ENCODE results near the gene C3.

Gene C3

DNA sequence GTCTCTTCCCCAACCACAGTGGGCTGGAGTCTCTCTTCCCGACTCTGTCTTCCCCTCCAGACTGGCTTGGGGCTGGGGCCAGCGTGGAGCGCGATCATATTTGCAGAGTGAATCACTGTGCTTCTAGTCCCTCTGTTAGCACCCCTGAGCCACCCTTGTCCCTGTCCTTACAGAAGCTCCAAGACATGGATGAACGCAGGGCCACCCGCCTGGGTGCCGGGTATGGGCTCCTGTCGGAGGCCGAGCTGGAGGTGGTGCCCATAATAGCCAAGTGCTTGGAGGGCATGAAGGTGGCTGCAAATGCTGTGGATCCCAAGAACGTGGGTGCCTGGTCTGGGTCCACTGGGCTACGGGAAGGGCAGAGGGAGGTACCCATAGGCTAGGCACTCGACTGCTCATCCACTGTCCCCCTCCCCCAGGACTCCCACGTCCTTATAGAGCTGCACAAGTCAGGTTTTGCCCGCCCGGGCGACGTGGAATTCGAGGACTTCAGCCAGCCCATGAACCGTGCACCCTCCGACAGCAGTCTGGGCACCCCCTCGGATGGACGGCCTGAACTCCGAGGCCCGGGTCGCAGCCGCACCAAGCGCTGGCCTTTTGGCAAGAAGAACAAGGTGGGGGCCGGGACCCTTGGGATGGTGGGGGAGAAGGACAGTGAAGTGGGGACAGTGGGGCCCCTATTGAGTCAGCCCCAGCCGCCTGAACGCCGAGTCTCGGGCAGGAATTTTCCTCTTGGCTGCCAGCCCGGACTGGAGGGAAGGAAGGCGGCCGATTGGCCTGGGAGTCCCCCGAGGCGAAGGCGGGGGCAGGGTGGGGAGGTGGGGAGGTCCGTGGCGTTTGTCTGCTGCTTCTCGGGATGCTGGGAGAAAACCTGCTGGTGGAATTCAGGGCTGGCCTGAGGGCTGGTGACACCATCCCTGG, 24.2 kb upstream of the C3 start:
- peak; percentile 88 for DNase-seq (ENCODE audit: low spot score)

DNA sequence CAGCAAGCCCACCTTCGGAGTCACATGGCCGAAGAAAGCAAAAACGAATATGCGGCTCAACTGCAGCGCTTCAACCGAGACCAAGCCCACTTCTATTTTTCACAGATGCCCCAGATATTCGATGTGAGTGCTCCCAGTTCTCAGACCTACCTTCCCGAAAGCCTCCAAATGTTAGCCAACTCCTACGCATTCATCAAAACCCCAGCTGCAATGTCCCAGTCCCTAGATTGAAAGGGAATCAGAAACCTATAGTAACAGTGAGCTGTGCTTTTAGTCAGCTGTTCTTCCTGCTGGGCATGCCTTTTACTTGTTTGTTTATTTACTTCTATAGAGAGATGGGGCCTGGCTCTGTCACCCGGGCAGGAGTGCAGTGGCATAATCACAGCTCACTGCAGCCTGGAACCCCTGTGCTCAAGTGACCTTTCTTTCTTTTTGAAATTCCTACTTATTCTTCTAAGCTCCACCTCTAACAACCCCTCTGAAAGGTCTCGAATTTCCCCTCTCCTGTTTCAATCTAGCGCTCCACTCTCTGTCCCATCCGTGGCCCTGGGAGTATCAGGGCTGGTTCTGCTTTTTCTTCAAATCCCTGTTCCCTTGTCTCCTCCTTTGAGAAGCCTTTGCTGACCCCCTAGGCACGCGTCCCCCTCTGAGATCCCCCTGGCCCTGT, 23.4 kb upstream of the C3 start:
- DNase-seq (ENCODE audit: low spot score): no peak

GRCh38 chr19:6743066-6743465, 22.6 kb upstream of the C3 start:
- DNase-seq (ENCODE audit: low spot score): no peak

GRCh38 chr19:6740589-6741343, 20.3 kb upstream of the C3 start:
- DNase-seq (ENCODE audit: low spot score): peak; percentile 67

DNA sequence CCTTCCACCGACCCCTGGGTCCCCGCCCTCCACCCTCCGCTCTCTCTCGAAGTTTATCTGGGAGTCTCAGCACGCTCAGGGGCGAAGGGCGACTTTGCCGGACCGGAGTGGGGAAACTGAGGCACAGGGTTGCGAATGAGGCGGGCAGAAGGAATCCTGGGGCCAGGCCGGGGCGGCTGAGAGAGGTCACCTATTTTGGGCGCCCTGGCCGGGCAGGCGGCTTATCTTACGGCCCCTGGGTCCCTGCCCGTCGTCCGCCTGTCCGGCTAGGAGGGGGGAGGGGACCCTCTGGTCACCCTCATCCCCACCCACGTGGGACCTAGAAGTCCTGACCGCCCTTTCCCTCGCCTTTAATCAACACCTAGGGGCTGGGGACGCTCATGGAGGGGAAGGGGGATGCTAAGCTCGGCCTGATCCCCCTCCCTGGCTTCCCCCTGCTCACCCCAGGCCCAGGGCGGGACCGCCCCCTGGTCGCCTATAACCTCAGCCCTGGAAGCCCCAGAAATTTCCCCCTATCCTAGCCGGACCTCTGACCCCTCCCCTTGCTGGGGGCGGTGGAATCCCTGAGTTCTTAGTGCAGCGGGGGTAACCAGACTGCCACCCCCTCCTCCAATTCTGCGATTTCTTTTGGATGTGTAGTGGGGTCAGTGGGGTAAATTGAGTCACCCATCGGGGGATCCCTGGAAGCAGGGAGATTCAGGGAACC, 19.6 kb upstream of the C3 start:
- DNase-seq (ENCODE audit: low spot score): no peak

GRCh38 chr19:6739390-6739882, 19.0 kb upstream of the C3 start, which contains the start of gene TRIP10:
TSS of gene TRIP10 (plus strand) at chr19:6739680. CDS start at chr19:6739762, 82 bp downstream.
- DNase-seq (ENCODE audit: low spot score): peak; percentile 91

GRCh38 chr19:6738787-6739389, 18.4 kb upstream of the C3 start:
- peak; percentile 70 for DNase-seq (ENCODE audit: low spot score)

DNA sequence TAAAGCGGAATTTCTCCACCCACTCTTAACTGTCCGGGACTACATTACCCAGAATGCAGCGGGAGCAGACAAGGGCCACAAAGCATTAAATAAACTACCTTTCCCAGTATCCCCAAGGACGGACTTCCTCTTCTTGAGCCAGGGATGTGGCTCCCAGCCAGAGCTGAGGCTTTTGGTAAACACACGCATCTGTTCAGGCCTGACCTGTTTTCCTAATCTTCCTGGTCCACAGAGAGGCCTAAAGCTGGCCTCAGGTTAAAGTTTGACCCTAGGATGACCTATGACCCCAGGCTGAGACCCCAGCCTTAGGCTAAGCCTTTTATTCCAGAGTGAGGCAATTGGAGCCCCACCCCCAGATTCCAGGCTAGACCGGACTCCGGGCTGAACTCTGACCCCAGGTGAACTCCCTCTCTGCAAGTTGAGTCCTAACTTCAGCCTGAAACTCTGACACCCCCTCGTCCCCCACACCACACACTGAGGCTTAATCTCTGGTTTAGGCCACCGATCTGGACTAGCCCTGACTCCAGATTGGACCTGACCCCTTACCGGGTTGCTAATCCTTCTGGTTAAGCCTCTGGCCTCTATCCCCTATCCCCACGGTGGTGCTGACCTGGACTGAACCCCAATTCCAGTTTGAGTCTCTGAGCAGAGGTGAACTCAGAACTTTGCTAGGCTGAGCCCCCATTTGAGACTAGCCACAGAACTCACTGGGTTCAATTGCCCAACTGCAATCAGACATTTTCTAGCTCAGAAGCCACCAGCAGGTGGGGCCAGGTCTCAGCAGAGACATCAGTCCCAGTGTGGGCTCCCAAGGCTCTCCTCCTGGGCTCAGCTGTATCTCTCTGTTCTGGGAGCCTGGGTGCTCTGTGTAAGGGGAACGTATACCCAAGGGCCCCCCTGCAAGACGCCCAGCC, 17.7 kb upstream of the C3 start:
- no peak for DNase-seq (ENCODE audit: low spot score)

DNA sequence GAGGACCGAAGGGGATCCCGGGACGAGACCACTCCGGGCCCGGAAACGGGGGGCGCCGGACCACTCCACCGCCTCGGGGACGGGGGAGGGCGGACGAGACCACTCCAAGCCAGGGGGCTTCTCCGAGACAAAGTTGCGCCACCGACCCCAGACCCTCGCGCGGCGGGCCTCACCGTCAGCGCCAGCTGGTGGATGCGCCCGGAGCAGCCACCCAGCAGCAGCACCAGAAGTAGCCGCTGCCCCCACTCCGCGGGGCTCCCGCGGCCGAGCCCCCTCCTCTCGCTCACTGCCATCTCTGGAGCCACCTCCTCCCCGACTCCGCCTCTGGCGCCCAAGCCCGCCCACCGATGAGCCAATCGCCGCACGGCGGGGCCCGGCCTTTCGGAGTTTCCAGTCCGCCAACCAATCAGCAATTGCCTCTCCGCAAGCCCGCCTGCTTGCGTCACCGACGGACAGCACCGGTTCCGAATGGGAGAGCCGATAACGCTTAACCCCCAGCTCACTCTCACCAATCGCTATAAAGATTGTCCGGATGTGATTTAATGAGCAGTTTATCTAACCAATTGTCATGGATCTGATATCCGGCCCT, 16.9 kb upstream of the C3 start, which contains the start of gene GPR108:
Gene GPR108 (minus strand): TSS at position 297 of the 589 bp plus-strand sequence. CDS start 4 bp downstream, at position 293.
- DNase-seq (ENCODE audit: low spot score): peak; percentile 98

DNA sequence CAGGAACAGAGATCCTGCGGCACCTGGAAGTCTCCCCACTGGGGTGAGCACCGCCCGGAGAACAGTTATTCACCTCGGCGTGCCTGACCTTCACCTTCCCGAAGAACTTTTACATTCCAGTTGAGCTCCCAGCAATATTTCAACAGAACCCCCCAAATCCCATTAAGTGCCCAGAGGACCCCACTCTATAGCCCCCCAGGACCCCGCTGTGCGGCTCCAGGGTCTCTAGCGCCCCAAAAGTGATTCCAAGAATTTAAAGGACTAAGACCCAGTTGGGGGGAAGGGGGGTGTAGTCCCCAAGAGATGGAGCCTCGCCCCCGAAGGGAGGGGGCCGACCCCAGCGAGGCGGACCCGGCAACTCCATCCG, 16.4 kb upstream of the C3 start:
- DNase-seq (ENCODE audit: low spot score): no peak

- peak; percentile 75 for DNase-seq (ENCODE audit: low spot score)
Observed at GRCh38 chr19:6736169-6736916, 15.9 kb upstream of the C3 start.

GRCh38 chr19:6735181-6735911, 14.9 kb upstream of the C3 start:
- no peak for DNase-seq (ENCODE audit: low spot score)

- DNase-seq (ENCODE audit: low spot score): no peak
Observed at GRCh38 chr19:6734096-6734696, 13.7 kb upstream of the C3 start.

GRCh38 chr19:6733338-6734095, 13.1 kb upstream of the C3 start:
- DNase-seq (ENCODE audit: low spot score): no peak

DNA sequence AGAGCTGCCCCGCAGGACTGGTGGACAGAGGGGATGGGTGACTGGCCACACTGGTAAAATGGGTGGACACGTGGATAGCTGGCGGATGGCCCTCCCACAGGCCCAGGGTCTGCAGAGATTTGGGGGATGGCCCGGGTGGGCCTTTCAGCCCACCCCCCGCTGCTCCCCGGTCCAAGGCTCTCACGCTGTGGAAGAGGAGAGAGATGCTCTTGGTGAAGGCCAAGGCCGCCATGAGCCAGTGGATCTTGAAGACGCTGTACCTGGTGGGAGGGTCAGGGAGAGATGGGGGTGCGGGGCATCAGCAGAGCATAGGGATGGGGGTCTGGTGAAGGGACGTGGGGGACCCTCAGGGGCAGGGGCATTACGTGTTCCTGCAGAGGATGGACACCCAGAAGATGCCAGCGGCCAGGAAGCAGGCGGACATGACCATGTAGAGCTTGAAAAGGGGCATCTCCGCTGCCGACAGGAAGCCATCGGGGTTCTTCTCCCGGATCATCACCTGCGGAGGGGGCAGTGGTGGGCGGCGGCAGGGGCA, 12.4 kb upstream of the C3 start:
- no peak for DNase-seq (ENCODE audit: low spot score)

DNA sequence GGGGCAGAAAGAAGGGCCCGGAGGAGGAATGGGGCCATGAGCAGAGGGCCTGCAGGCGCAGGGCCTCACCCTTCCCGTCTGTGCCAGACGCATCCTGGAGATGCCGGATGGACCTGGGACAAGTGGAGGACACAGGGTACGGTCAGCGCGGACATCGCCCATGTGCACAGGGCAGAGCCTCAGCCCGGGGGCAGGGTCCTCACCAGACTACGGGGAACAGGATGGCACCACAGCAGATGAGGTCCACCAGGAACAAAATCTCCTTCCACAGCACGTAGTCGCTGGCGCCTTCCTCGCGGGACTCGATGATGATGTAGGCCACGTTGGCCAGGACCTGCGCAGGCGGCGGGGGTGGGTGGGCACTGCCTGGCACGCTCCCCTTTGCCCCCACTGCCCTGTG, 11.4 kb upstream of the C3 start:
- DNase-seq (ENCODE audit: low spot score): no peak

Data from D341Med (cell line).